Sigmoid colon (tissue), 7 donors: ENCODE data around the gene TBC1D22A. TPM values are rescaled to one million over a fixed set of nuclear protein-coding genes. Genes with fewer than 3 reads are reported as not detected.

Experiments used
- DNase-seq: peaks from one replicate; pipeline ENCODE4 v3.0.0-alpha.2; 2019
- H3K27ac ChIP-seq, 4 donors: fragments of 200-600 bp; sonication (generic); one replicate each; pipeline ENCODE4 v1.5.1; 2016 to 2019; ENCODE audit warnings: mild to moderate bottlenecking in 1 of 4
- H3K27me3 ChIP-seq, 3 donors: fragments of 200-600 bp; sonication (generic); one replicate each; pipeline ENCODE4 v1.5.1; 2019; ENCODE audit warnings: mild to moderate bottlenecking in 1 of 3
- H3K36me3 ChIP-seq, 4 donors: fragments of 200-600 bp; sonication (generic); one replicate each; pipeline ENCODE4 v1.5.1; 2016 to 2019
- H3K4me1 ChIP-seq, 4 donors: fragments of 200-600 bp; sonication (generic); one replicate each; pipeline ENCODE4 v1.5.1; 2017 to 2019
- H3K4me3 ChIP-seq, 4 donors: fragments of 200-600 bp; sonication (generic); one replicate each; pipeline ENCODE4 v1.5.1; 2017 to 2019; ENCODE audit warnings: mild to moderate bottlenecking in 2 of 4, moderate library complexity in 1 of 4
- H3K9me3 ChIP-seq, 4 donors: fragments of 200-600 bp in 3 of 4; sonication (generic) in 3 of 4; one replicate each; pipeline versions ENCODE4 v1.5.1 to v1.6.1; 2013 to 2019
- EP300 ChIP-seq, 4 donors: sonication (generic); formaldehyde crosslinking; IDR thresholded peaks; one replicate each; pipeline ENCODE4 v1.6.1; 2017; ENCODE audit warnings: antibody characterized with exemption in 4 of 4
- POLR2A ChIP-seq, 2 donors: fragments of 450-650 bp; IDR thresholded peaks; one replicate each; pipeline ENCODE4 v1.6.1; 2016; ENCODE audit warnings: antibody characterized with exemption in 2 of 2, mild to moderate bottlenecking in 2 of 2, moderate library complexity in 2 of 2
- POLR2AphosphoS5 ChIP-seq, 4 donors: sonication (generic); formaldehyde crosslinking; IDR thresholded peaks; one replicate each; pipeline ENCODE4 v1.6.1; 2017; ENCODE audit warnings: antibody characterized with exemption in 4 of 4
- WGBS, 2 donors: extraction: QIAGEN DNeasy Blood & Tissue Kit; methylation state at CpG; one replicate each; pipeline ENCODE4 v1.1.7; 2013; 5-methylcytosine and 5-hydroxymethylcytosine counted together
- intact Hi-C: fragments of 100-400 bp; cut with DNase I; formaldehyde crosslinking; loops from one replicate; pipeline ENCODE4 v1.15.1; 2023
- polyA plus RNA-seq, 3 donors: library from polyadenylated mRNA; stranded (reverse); fragments of 200-250 nt; gene quantifications; one replicate each; pipeline ENCODE4 v1.2.3, GENCODE V29; 2013
- total RNA-seq, 4 donors: library from RNA; depleted of rRNA; stranded (reverse); fragments of >200 nt; gene quantifications; one replicate each; pipeline ENCODE4 v1.1.0, GENCODE V29; 2016
- TF ChIP-seq, protein P1 (sequence below), 4 experiments: fragments of 450-650 bp in 3 of 4; fragments of 200-600 bp in 1 of 4; IDR thresholded peaks; one replicate each; pipeline ENCODE4 v1.5.1; 2016 to 2019; ENCODE audit warnings: antibody characterized with exemption in 4 of 4, mild to moderate bottlenecking in 3 of 4, moderate library complexity in 2 of 4
- donor health status: healthy with polysubstance abuse.
- donor health status: Bipolar disorder and iron deficiency.
- donor health status: healthy.

The TBC1D22A gene
- total and polyA plus RNA-seq, 7 donors: 13.6 to 34.6 (median 14.3) TPM

DNA sequence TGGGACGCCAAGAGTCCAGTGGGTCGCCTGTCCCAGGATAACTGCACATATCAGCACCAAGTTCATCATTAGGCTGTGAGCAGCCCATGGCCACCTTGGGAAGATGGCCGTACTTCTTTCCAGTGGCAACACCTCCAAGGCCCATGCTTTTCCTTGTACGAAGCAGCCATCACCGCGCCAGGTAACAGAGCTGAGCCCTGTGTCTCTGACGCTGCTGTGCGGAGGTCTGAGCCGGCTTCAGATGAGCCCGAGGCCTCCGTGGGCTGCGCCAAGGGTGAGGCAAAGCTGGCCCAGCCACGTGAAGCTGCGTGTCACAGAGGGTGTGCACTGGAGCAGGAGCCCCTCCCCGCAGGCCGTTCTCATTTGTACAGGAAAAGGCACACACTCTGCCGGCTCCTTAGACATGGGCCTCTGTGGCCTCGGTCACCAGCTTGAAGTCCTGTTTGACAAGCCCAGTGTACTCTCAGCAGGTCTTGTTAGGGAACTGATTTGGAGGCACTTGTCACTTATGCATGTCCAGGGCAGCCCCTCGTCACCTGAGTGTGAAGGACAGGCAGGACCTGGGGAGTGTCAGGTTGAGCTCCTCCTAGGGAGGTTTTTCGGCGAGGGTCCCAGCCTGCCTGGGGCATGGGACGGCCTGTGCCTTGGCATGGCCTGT is 401.5 kb downstream of the TBC1D22A start:
- intact Hi-C loops: no loop called here
- Histone ChIP-seq H3K9me3 (no peaks in the 10 kb centered on the region), H3K27ac (no peak overlapping the region), H3K36me3 (no peaks in the 10 kb centered on the region), H3K4me3 (no peak overlapping the region), H3K4me1 (no peaks in the 10 kb centered on the region), H3K27me3 (no peaks in the 10 kb centered on the region)
- WGBS, 2 donors: 88 to 91% methylated on average over 22 of the region's 22 CpGs
- peak; percentile 50 for DNase-seq
- no peak for TF ChIP-seq POLR2A (IDR thresholded peaks at IDR 0.05)
- no peak for TF ChIP-seq POLR2AphosphoS5 (IDR thresholded peaks at IDR 0.05)
- TF ChIP-seq EP300 (IDR thresholded peaks at IDR 0.05): no peak
- TF ChIP-seq, protein P1, sequence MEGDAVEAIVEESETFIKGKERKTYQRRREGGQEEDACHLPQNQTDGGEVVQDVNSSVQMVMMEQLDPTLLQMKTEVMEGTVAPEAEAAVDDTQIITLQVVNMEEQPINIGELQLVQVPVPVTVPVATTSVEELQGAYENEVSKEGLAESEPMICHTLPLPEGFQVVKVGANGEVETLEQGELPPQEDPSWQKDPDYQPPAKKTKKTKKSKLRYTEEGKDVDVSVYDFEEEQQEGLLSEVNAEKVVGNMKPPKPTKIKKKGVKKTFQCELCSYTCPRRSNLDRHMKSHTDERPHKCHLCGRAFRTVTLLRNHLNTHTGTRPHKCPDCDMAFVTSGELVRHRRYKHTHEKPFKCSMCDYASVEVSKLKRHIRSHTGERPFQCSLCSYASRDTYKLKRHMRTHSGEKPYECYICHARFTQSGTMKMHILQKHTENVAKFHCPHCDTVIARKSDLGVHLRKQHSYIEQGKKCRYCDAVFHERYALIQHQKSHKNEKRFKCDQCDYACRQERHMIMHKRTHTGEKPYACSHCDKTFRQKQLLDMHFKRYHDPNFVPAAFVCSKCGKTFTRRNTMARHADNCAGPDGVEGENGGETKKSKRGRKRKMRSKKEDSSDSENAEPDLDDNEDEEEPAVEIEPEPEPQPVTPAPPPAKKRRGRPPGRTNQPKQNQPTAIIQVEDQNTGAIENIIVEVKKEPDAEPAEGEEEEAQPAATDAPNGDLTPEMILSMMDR (IDR thresholded peaks at IDR 0.05): no peak

- peak; percentile 40 for DNase-seq
- TF ChIP-seq POLR2A (IDR thresholded peaks at IDR 0.05): no peak
- TF ChIP-seq, protein P1 (IDR thresholded peaks at IDR 0.05): no peak
- no peak for TF ChIP-seq POLR2AphosphoS5 (IDR thresholded peaks at IDR 0.05)
- no peak for TF ChIP-seq EP300 (IDR thresholded peaks at IDR 0.05)
- intact Hi-C loops: no loop called here
- no peaks in the 10 kb centered on the region for H3K4me1 ChIP-seq
- no peak overlapping the region for H3K4me3 ChIP-seq
- no peaks in the 10 kb centered on the region for H3K27me3 ChIP-seq
- 85 to 91% methylated on average over 28 of the region's 28 CpGs for WGBS, 2 donors
- no peak overlapping the region for H3K27ac ChIP-seq
- no peaks in the 10 kb centered on the region for H3K9me3 ChIP-seq
- H3K36me3 ChIP-seq: no peaks in the 10 kb centered on the region
Observed at GRCh38 chr22:47164514-47165337, 402.3 kb downstream of the TBC1D22A start.

- Histone ChIP-seq H3K4me1 (no peaks in the 10 kb centered on the region), H3K27me3 (no peaks in the 10 kb centered on the region), H3K36me3 (no peaks in the 10 kb centered on the region), H3K4me3 (no peak overlapping the region), H3K9me3 (no peaks in the 10 kb centered on the region), H3K27ac (no peak overlapping the region)
- intact Hi-C loops: no loop called here
- 85 to 96% methylated on average over 25 of the region's 25 CpGs for WGBS, 2 donors
- no peak for TF ChIP-seq POLR2A (IDR thresholded peaks at IDR 0.05)
- TF ChIP-seq, protein P1 (IDR thresholded peaks at IDR 0.05): no peak
- TF ChIP-seq EP300 (IDR thresholded peaks at IDR 0.05): no peak
- no peak for TF ChIP-seq POLR2AphosphoS5 (IDR thresholded peaks at IDR 0.05)
- peak; percentile 58 for DNase-seq
Observed at GRCh38 chr22:47165338-47166032, 403.0 kb downstream of the TBC1D22A start.

DNA sequence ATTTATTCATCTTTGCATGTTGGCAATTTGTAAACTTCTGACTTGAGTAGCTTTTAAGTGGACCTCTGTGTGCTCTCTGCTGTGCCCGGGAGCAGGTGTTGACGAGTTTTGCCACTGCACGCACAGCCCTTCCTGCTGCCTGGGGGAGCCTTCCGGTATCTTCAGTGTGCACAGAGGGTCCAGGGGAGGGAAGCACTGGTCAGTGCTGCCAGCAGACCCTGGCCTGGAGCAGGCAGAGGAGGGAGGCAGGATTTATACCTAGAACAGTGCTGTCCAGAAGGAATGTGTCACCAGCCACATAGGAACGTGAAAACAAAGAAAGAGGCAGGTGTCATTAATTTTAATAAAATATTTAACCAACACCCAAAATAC is 403.6 kb downstream of the TBC1D22A start:
- intact Hi-C loops: no loop called here
- H3K36me3 ChIP-seq: no peaks in the 10 kb centered on the region
- peak; percentile 18 for DNase-seq
- H3K4me1 ChIP-seq: no peaks in the 10 kb centered on the region
- no peaks in the 10 kb centered on the region for H3K27me3 ChIP-seq
- no peak for TF ChIP-seq POLR2AphosphoS5 (IDR thresholded peaks at IDR 0.05)
- no peak for TF ChIP-seq POLR2A (IDR thresholded peaks at IDR 0.05)
- no peak for TF ChIP-seq EP300 (IDR thresholded peaks at IDR 0.05)
- TF ChIP-seq, protein P1 (IDR thresholded peaks at IDR 0.05): no peak
- 82 to 95% methylated on average over 5 of the region's 5 CpGs for WGBS, 2 donors
- H3K27ac ChIP-seq: no peak overlapping the region
- no peaks in the 10 kb centered on the region for H3K9me3 ChIP-seq
- no peak overlapping the region for H3K4me3 ChIP-seq
